MM.1S (cell line): ENCODE results near the gene SDCCAG8.

ENCODE experiments used
- DNase-seq: peaks from one replicate; pipeline ENCODE4 v3.0.0-alpha.2; 2015
- H2AFZ ChIP-seq: fragments of 300-600 bp; sonication (generic); 2 replicates; pipeline ENCODE4 v1.6.0; 2016; ENCODE audit warnings: antibody characterized with exemption, low read length
- H3F3A ChIP-seq: fragments of 300-600 bp; sonication (generic); 2 replicates; pipeline ENCODE4 v1.6.1; 2016; ENCODE audit warnings: mild to moderate bottlenecking, antibody characterized with exemption, low read length, moderate library complexity, mixed read lengths; ENCODE audit not compliant: insufficient read depth
- H3K27ac ChIP-seq: fragments of 300-600 bp; sonication (generic); 2 replicates; pipeline ENCODE4 v1.5.1; 2016; ENCODE audit warnings: mild to moderate bottlenecking, low read length
- H3K27me3 ChIP-seq: fragments of 300-600 bp; sonication (generic); replicated peaks from 2 replicates; pipeline ENCODE4 v1.6.0; 2016; ENCODE audit warnings: low read length; ENCODE audit not compliant: insufficient read depth
- H3K36me3 ChIP-seq: fragments of 300-600 bp; sonication (generic); replicated peaks from 2 replicates; pipeline ENCODE4 v1.6.1; 2016; ENCODE audit warnings: mild to moderate bottlenecking, low read length, mixed read lengths; ENCODE audit not compliant: insufficient read depth
- H3K4me1 ChIP-seq: fragments of 300-600 bp; sonication (generic); 2 replicates; pipeline ENCODE4 v1.6.1; 2016; ENCODE audit warnings: low read length, mixed read lengths
- H3K4me2 ChIP-seq: fragments of 300-600 bp; sonication (generic); 2 replicates; pipeline ENCODE4 v1.6.0; 2016; ENCODE audit warnings: low read depth, low read length
- H3K4me3 ChIP-seq: fragments of 300-600 bp; sonication (generic); 2 replicates; pipeline ENCODE4 v1.5.1; 2016; ENCODE audit warnings: low read length, mixed read lengths
- H3K79me2 ChIP-seq: fragments of 300-600 bp; sonication (generic); 2 replicates; pipeline ENCODE4 v1.6.1; 2016; ENCODE audit warnings: mixed run types, low read length, mixed read lengths
- H3K9ac ChIP-seq: fragments of 300-600 bp; sonication (generic); 2 replicates; pipeline ENCODE4 v1.6.1; 2016; ENCODE audit warnings: low read length, mixed read lengths
- H3K9me2 ChIP-seq: fragments of 300-600 bp; sonication (generic); replicated peaks from 2 replicates; pipeline ENCODE4 v1.6.1; 2016; ENCODE audit warnings: mild to moderate bottlenecking, low read length, mixed read lengths; ENCODE audit not compliant: insufficient read depth
- H3K9me3 ChIP-seq: fragments of 300-600 bp; sonication (generic); replicated peaks from 2 replicates; pipeline ENCODE4 v1.6.1; 2016; ENCODE audit warnings: mild to moderate bottlenecking, low read length, mixed read lengths; ENCODE audit not compliant: insufficient read depth
- H4K20me1 ChIP-seq: fragments of 300-600 bp; sonication (generic); 2 replicates; pipeline ENCODE4 v1.6.1; 2016; ENCODE audit warnings: mild to moderate bottlenecking, low read length, moderate library complexity, mixed read lengths; ENCODE audit not compliant: insufficient read depth
- CTCF ChIP-seq: fragments of 300-600 bp; sonication (generic); IDR thresholded peaks from 2 replicates; pipeline ENCODE4 v1.5.1; 2016; ENCODE audit warnings: antibody characterized with exemption, low read length, mixed read lengths
- EZH2 ChIP-seq: fragments of 300-600 bp; sonication (generic); optimal IDR thresholded peaks from 2 replicates; pipeline ENCODE3; 2017; ENCODE audit warnings: low read depth, mild to moderate bottlenecking, antibody characterized with exemption, low read length, mixed read lengths
- EZH2phosphoT487 ChIP-seq: fragments of 300-600 bp; sonication (generic); IDR thresholded peaks from 2 replicates; pipeline ENCODE4 v1.6.1; 2018; ENCODE audit warnings: antibody characterized with exemption, low read length

The SDCCAG8 gene

DNA sequence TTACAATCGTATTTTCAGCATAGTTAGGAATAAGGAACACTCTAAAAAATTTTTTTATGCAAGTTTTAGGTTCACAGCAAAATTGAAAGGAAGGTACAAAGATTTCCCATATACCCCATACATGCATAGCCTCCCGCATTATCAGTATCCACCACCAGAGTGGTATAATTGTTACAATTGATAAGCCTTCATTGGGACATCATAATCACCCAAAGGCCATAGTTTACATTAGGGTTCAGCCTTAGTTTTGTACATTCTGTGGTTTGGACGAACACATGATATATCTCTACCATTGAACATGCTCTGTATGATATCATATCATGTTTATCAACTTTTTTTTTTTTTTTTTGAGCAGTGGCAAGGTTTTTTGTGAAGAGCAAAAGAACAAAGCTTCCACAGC, 180.0 kb downstream of the SDCCAG8 start:
- no peaks in the 10 kb centered on the region for H4K20me1 ChIP-seq
- no peaks in the 10 kb centered on the region for H3K9me2 ChIP-seq
- no peak overlapping the region for H3K27ac ChIP-seq
- no peaks in the 10 kb centered on the region for H3K79me2 ChIP-seq
- H3K27me3 ChIP-seq, result no peaks in the 10 kb centered on the region
- H3K36me3 ChIP-seq, result no peaks in the 10 kb centered on the region
- H3K9ac ChIP-seq, result no peak overlapping the region
- DNase-seq, result no peak
- H2AFZ ChIP-seq, result no peak overlapping the region
- H3K9me3 ChIP-seq, result no peaks in the 10 kb centered on the region
- no peaks in the 10 kb centered on the region for H3K4me1 ChIP-seq
- no peaks in the 10 kb centered on the region for H3F3A ChIP-seq
- H3K4me3 ChIP-seq, result no peak overlapping the region
- TF ChIP-seq EZH2phosphoT487 (no peak), CTCF (no peak), EZH2 (no peak)
- no peak overlapping the region for H3K4me2 ChIP-seq

- no peaks in the 10 kb centered on the region for H3K27me3 ChIP-seq
Measured at GRCh38 chr1:243438146-243438545, 182.3 kb downstream of the SDCCAG8 start.

GRCh38 chr1:243438815-243439214, 183.0 kb downstream of the SDCCAG8 start:
- no peak for DNase-seq
- Histone ChIP-seq H2AFZ (no peak overlapping the region), H3K4me2 (no peak overlapping the region), H3K79me2 (no peaks in the 10 kb centered on the region), H3F3A (no peaks in the 10 kb centered on the region), H3K27ac (no peak overlapping the region), H3K9me3 (no peaks in the 10 kb centered on the region), H3K4me1 (peaks cover 7% of the 10 kb centered on the region), H3K9me2 (no peaks in the 10 kb centered on the region), H3K9ac (no peak overlapping the region), H3K36me3 (no peaks in the 10 kb centered on the region), H3K27me3 (no peaks in the 10 kb centered on the region), H4K20me1 (no peaks in the 10 kb centered on the region), H3K4me3 (no peak overlapping the region)
- TF ChIP-seq EZH2 (no peak), EZH2phosphoT487 (no peak), CTCF (no peak)

More at GRCh38 chr1:243438146-243438545, 182.3 kb downstream of the SDCCAG8 start:
- Histone ChIP-seq H3K9ac (no peak overlapping the region), H3K9me3 (no peaks in the 10 kb centered on the region), H3K4me2 (no peak overlapping the region), H3K9me2 (no peaks in the 10 kb centered on the region), H3K79me2 (no peaks in the 10 kb centered on the region), H3K4me1 (peaks cover 4% of the 10 kb centered on the region), H3K4me3 (no peak overlapping the region), H3K27ac (no peak overlapping the region), H4K20me1 (no peaks in the 10 kb centered on the region), H2AFZ (no peak overlapping the region), H3F3A (no peaks in the 10 kb centered on the region), H3K36me3 (no peaks in the 10 kb centered on the region)
- no peak for DNase-seq
- no peak for TF ChIP-seq CTCF
